Loucy (cell line): ENCODE measurements around the gene MAVS.

Source experiments
- H2AFZ ChIP-seq: fragments of 200-600 bp; sonication (generic); 2 replicates; pipeline ENCODE4 v1.6.0; 2016; ENCODE audit warnings: antibody characterized with exemption, mild to moderate bottlenecking, low read length, moderate library complexity
- H3F3A ChIP-seq: fragments of 200-600 bp; 2 replicates; pipeline ENCODE4 v1.6.0; 2016; ENCODE audit warnings: antibody characterized with exemption, low read depth, mild to moderate bottlenecking
- H3K27me3 ChIP-seq: fragments of 200-600 bp; sonication (generic); 2 replicates; pipeline ENCODE4 v1.6.1; 2014; ENCODE audit warnings: low read length, mild to moderate bottlenecking; ENCODE audit not compliant: insufficient read depth, poor library complexity, severe bottlenecking
- H3K36me3 ChIP-seq: fragments of 200-600 bp; sonication (generic); 2 replicates; pipeline ENCODE4 v1.6.1; 2016; ENCODE audit warnings: low read length; ENCODE audit not compliant: insufficient read depth
- H3K4me1 ChIP-seq: fragments of 200-600 bp; sonication (generic); 2 replicates; pipeline ENCODE4 v1.5.1; 2014; ENCODE audit warnings: low read length, mild to moderate bottlenecking; ENCODE audit not compliant: insufficient read depth, poor library complexity, severe bottlenecking
- H3K4me2 ChIP-seq: fragments of 200-600 bp; sonication (generic); 2 replicates; pipeline ENCODE4 v1.6.0; 2014; ENCODE audit warnings: antibody characterized with exemption, low read length, low read depth, mild to moderate bottlenecking; ENCODE audit not compliant: poor library complexity, severe bottlenecking
- H3K4me3 ChIP-seq: fragments of 200-600 bp; sonication (generic); 2 replicates; pipeline ENCODE4 v1.5.1; 2014; ENCODE audit warnings: low read length, mild to moderate bottlenecking, mixed read lengths; ENCODE audit not compliant: poor library complexity, severe bottlenecking
- H3K79me2 ChIP-seq: fragments of 200-600 bp; sonication (generic); 2 replicates; pipeline ENCODE4 v1.6.1; 2014; ENCODE audit warnings: low read length; ENCODE audit not compliant: insufficient read depth
- H3K9ac ChIP-seq: fragments of 200-600 bp; sonication (generic); 2 replicates; pipeline ENCODE4 v1.6.0; 2014; ENCODE audit warnings: mild to moderate bottlenecking, low read depth, low read length, moderate library complexity; ENCODE audit not compliant: poor library complexity, severe bottlenecking
- H3K9me2 ChIP-seq: fragments of 200-600 bp; sonication (generic); replicated peaks from 2 replicates; pipeline ENCODE4 v1.6.1; 2016; ENCODE audit warnings: low read depth, low read length, mixed read lengths
- H3K9me3 ChIP-seq: fragments of 200-600 bp; sonication (generic); 2 replicates; pipeline ENCODE4 v1.6.1; 2014; ENCODE audit warnings: mild to moderate bottlenecking, antibody characterized with exemption, low read length, low read depth; ENCODE audit not compliant: insufficient read depth
- H4K20me1 ChIP-seq: fragments of 200-600 bp; sonication (generic); 2 replicates; pipeline ENCODE4 v1.6.0; 2014; ENCODE audit warnings: antibody characterized with exemption, low read length, mild to moderate bottlenecking; ENCODE audit not compliant: insufficient read depth, poor library complexity, severe bottlenecking
- EZH2phosphoT487 ChIP-seq: fragments of 200-600 bp; IDR thresholded peaks from 2 replicates; pipeline ENCODE4 v1.6.1; 2018; ENCODE audit warnings: antibody characterized with exemption, mild to moderate bottlenecking, moderate library complexity, borderline replicate concordance
- TF ChIP-seq, protein P1 (sequence below): fragments of 200-600 bp; sonication (generic); conservative IDR thresholded peaks from 2 replicates; pipeline ENCODE4 v1.5.1; 2014; ENCODE audit warnings: mild to moderate bottlenecking, antibody characterized with exemption, low read length

Gene MAVS

DNA sequence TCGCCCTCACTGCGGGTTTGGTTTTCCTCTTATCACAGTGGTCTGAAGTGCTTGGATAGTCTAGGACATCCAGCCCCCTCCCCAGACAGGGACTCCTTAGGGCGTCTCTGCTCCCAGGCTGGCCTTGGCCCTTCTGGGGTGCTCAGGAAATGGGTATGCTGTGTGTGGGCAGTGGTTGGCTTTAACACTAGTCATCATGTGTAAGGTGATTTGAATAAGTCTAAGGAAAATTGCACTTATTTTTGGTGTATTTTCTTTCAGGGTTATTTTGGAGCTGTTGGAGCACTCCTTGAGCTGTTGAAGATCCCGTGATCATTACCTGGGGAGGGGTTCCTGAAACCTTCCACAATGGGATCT lies 76.3 kb downstream of the MAVS start:
- peaks cover 30% of the 10 kb centered on the region for H4K20me1 ChIP-seq
- H3K9me3 ChIP-seq: no peaks in the 10 kb centered on the region
- TF ChIP-seq EZH2phosphoT487: no peak
- TF ChIP-seq, protein P1, sequence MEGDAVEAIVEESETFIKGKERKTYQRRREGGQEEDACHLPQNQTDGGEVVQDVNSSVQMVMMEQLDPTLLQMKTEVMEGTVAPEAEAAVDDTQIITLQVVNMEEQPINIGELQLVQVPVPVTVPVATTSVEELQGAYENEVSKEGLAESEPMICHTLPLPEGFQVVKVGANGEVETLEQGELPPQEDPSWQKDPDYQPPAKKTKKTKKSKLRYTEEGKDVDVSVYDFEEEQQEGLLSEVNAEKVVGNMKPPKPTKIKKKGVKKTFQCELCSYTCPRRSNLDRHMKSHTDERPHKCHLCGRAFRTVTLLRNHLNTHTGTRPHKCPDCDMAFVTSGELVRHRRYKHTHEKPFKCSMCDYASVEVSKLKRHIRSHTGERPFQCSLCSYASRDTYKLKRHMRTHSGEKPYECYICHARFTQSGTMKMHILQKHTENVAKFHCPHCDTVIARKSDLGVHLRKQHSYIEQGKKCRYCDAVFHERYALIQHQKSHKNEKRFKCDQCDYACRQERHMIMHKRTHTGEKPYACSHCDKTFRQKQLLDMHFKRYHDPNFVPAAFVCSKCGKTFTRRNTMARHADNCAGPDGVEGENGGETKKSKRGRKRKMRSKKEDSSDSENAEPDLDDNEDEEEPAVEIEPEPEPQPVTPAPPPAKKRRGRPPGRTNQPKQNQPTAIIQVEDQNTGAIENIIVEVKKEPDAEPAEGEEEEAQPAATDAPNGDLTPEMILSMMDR: no peak
- H3K36me3 ChIP-seq: peaks cover 81% of the 10 kb centered on the region
- no peak overlapping the region for H3K4me2 ChIP-seq
- no peaks in the 10 kb centered on the region for H3K27me3 ChIP-seq
- H3K4me1 ChIP-seq: no peaks in the 10 kb centered on the region
- H3K79me2 ChIP-seq: peaks cover 40% of the 10 kb centered on the region
- no peak overlapping the region for H3K9ac ChIP-seq
- H2AFZ ChIP-seq: no peak overlapping the region
- no peaks in the 10 kb centered on the region for H3K9me2 ChIP-seq
- no peak overlapping the region for H3K4me3 ChIP-seq
- peaks cover 6% of the 10 kb centered on the region; the same call in 1 of the 2 replicates for H3F3A ChIP-seq

DNA sequence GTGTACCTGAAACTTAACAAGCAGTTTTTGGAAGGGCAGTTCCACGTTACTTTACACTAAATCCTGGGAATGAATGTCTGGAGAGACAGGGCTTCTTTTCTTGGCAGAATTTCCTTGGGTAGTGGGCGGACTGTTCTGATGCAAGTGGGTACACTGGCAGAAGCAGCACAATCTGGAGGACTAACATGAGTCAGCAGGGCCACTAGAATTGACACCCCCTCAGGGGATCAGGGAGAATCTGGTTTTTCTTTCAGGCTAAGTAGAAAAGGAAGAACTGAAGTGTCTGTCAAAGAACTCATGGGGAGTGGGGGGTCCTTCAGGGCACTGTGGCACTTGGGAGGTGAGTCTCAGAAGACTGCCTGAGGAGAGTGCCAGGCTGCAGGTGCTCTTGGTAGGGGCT lies 77.2 kb downstream of the MAVS start:
- no peak overlapping the region for H3K4me2 ChIP-seq

DNA sequence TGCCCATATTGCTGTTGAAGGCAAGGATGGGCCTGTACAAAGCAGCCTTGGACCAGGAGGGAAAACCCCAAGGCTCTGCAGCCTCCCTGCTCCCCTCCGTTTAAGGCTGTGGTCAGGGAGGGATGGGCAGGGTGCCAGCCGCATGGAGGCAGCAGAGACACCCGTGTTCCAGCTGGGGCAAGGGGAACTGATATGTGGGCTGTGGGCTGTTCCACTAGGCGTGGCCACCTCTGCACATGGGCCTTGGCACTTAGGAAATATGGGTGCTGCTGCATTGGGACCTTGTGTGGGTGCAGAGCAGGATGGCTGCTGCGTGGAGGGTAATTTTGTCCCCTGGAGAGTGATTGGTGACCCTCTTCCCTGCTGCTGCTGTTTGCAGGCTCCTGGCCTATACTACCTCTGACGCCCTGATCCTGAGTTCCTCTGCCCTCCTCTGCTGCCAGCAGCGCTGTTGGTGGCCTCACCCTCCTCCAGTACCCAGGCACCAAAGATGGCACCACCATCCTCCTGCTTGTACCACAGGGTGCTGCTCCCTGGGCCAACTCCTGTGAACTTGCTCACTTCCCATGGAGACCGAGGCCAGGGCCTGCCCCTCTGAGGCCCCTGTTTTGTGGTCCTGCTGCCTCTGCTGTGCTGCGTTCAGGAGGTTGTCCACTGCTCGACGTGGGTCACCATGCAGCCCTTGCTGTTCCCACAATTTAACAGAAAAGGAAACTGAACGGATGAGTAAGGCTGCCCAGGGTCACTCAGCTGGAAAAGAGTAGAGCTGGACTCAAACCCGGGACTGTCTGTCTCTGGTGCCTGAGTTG lies 77.9 kb downstream of the MAVS start:
- H3K9ac ChIP-seq: no peak overlapping the region
- H3K27me3 ChIP-seq: no peaks in the 10 kb centered on the region
- no peaks in the 10 kb centered on the region for H3K4me1 ChIP-seq
- H2AFZ ChIP-seq: no peak overlapping the region
- H3K4me3 ChIP-seq: no peak overlapping the region
- peaks cover 20% of the 10 kb centered on the region for H4K20me1 ChIP-seq
- H3F3A ChIP-seq: peaks cover 8% of the 10 kb centered on the region; the same call in 1 of the 2 replicates
- peaks cover 24% of the 10 kb centered on the region; the same call in 1 of the 2 replicates for H3K79me2 ChIP-seq
- H3K4me2 ChIP-seq: no peak overlapping the region
- no peaks in the 10 kb centered on the region for H3K9me3 ChIP-seq
- TF ChIP-seq, protein P1: no peak
- no peak for TF ChIP-seq EZH2phosphoT487
- H3K9me2 ChIP-seq: no peaks in the 10 kb centered on the region
- peaks cover 67% of the 10 kb centered on the region; the same call in 1 of the 2 replicates for H3K36me3 ChIP-seq

More for the DNA sequence above, 77.2 kb downstream of the MAVS start:
- TF ChIP-seq, protein P1: no peak
- TF ChIP-seq EZH2phosphoT487: no peak
- Histone ChIP-seq H3K4me3 (no peak overlapping the region), H4K20me1 (peaks cover 26% of the 10 kb centered on the region), H3K79me2 (peaks cover 31% of the 10 kb centered on the region; the same call in 1 of the 2 replicates), H3F3A (peaks cover 8% of the 10 kb centered on the region; the same call in 1 of the 2 replicates), H3K9ac (no peak overlapping the region), H3K4me1 (no peaks in the 10 kb centered on the region), H3K9me3 (no peaks in the 10 kb centered on the region), H2AFZ (no peak overlapping the region), H3K9me2 (no peaks in the 10 kb centered on the region), H3K36me3 (peaks cover 74% of the 10 kb centered on the region; the same call in 1 of the 2 replicates), H3K27me3 (no peaks in the 10 kb centered on the region)
